BLaER1 treated with 17β-estradiol and CSF1 and Interleukin-3, amounts not matched to agents 10 nM and 100 nM (cell line): ENCODE data around the gene DOCK4.

Experiments
- H3K27ac ChIP-seq, 11 experiments: shearing (Covaris generic); formaldehyde crosslinking; 2 replicates each; pipeline ENCODE4 v1.8.1; 2022
- H3K27me3 ChIP-seq, 11 experiments: shearing (Covaris generic); formaldehyde crosslinking; 2 replicates each; pipeline ENCODE4 v1.8.1; 2022
- H3K36me3 ChIP-seq, 11 experiments: shearing (Covaris generic); formaldehyde crosslinking; 2 replicates each; pipeline ENCODE4 v1.8.1; 2022
- H3K4me1 ChIP-seq, 10 experiments: shearing (Covaris generic); formaldehyde crosslinking; 2 replicates each; pipeline ENCODE4 v1.8.1; 2022
- H3K4me2 ChIP-seq, 11 experiments: shearing (Covaris generic); formaldehyde crosslinking; 2 replicates each; pipeline ENCODE4 v1.8.1; 2022
- H3K4me3 ChIP-seq, 10 experiments: shearing (Covaris generic); formaldehyde crosslinking; 2 replicates each; pipeline ENCODE4 v1.8.1; 2022
- H3K9ac ChIP-seq, 11 experiments: shearing (Covaris generic); formaldehyde crosslinking; 2 replicates each; pipeline ENCODE4 v1.8.1; 2022
- H3K9me3 ChIP-seq, 11 experiments: shearing (Covaris generic); formaldehyde crosslinking; replicated peaks in 1 of 11; 2 replicates each; pipeline ENCODE4 v1.8.1; 2022
- H4K20me1 ChIP-seq, 11 experiments: shearing (Covaris generic); formaldehyde crosslinking; 2 replicates each; pipeline ENCODE4 v1.8.1; 2022
- Cebpa-rat ChIP-seq, 11 experiments: shearing (Covaris generic); IDR thresholded peaks; 2 replicates each; pipeline ENCODE4 v1.8.1; 2022

DOCK4 gene

DNA sequence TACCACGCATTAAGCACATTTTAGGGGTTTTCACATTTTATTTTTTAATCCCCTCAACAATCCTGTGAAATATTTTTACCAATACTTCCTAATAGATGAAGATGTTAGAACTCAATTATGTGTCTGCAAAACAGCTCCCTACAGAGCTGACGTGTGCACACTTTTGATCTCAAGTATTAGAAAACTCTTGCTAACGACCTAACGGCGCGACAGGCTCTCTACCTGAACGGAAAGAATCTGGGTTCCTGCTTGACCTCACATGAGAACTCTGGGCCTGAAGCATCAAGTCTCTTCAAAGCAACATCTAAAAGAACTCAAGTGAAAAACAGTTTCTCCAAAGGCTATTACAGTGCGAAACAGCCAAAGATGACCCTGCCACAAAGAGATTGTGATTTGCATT is 113.9 kb downstream of the DOCK4 start:
- H3K27ac ChIP-seq: 0 out of 22 replicates have a peak overlapping the region, but pooled peaks of 1 of the 11 experiments have one; percentile 0
- peaks cover 0 to 20% (median 0%) of the 10 kb centered on the region in 11 experiments; a peak in 5 of 22 replicates for H3K36me3 ChIP-seq
- peaks cover 0 to 88% (median 5%) of the 10 kb centered on the region in 10 experiments; a peak in 12 of 20 replicates for H3K4me1 ChIP-seq
- peak overlapping the region in 2 of 11 experiments; percentile 59 to 86; a peak in 4 of 22 replicates for H3K4me2 ChIP-seq
- 0 out of 22 replicates have a peak overlapping the region, but pooled peaks of 1 of the 11 experiments have one; percentile 1 for H3K9ac ChIP-seq
- H3K27me3 ChIP-seq: no peaks in the 10 kb centered on the region
- TF ChIP-seq Cebpa-rat (IDR thresholded peaks at IDR 0.05): no peak
- H3K9me3 ChIP-seq: peaks cover 0 to 18% (median 0%) of the 10 kb centered on the region in 11 experiments; a peak in 7 of 22 replicates
- H3K4me3 ChIP-seq: no peak overlapping the region
- peaks cover 0 to 46% (median 7%) of the 10 kb centered on the region in 11 experiments; a peak in 6 of 22 replicates for H4K20me1 ChIP-seq

DNA sequence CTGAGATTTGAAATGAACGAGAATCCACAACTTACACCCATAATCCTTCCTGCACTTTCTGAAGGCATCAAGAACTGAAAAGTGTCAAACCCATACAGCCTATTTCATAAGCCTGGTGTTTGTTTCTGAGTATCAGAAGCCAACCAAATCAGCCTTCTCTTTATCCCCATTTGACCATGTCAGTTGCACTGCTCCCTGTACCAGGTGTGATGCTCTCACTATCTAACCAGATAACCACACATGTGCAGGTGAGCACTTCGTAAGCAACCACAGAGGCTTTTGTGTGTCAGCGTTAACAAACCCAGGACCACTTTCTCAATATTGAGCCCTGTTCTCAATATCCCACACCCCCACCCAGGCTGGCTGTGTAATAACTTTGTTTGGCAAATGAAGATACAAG is 114.4 kb downstream of the DOCK4 start:
- peaks cover 0 to 18% (median 0%) of the 10 kb centered on the region in 11 experiments; a peak in 7 of 22 replicates for H3K9me3 ChIP-seq
- peaks cover 0 to 20% (median 0%) of the 10 kb centered on the region in 11 experiments; a peak in 5 of 22 replicates for H3K36me3 ChIP-seq
- H3K4me1 ChIP-seq: peaks cover 0 to 88% (median 10%) of the 10 kb centered on the region in 10 experiments; a peak in 14 of 20 replicates
- H3K27ac ChIP-seq: no peak overlapping the region
- peaks cover 0 to 40% (median 7%) of the 10 kb centered on the region in 11 experiments; a peak in 6 of 22 replicates for H4K20me1 ChIP-seq
- H3K27me3 ChIP-seq: no peaks in the 10 kb centered on the region
- peak overlapping the region in 3 of 11 experiments; percentile 6 to 86 (median 59); a peak in 4 of 22 replicates for H3K4me2 ChIP-seq
- no peak overlapping the region for H3K9ac ChIP-seq
- no peak for TF ChIP-seq Cebpa-rat (IDR thresholded peaks at IDR 0.05)
- H3K4me3 ChIP-seq: no peak overlapping the region

DNA sequence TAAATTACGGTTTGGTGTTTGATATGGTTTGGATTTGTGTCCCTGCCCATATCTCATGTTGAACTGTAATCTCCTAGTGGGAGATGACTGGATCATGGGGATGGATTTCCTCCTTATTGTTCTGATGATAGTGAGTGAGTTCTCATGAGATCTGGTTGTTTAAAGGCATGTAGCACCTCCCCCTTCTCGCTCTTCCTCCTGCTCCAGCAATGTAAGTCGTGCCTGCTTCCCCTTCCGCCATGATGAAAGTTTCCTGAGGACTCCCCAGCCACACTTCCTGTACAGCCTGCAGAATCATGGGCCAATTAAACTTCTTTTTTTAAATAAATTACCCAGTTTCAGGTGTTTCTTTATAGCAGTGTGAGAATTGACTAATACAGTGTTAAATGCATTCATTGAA is 116.6 kb downstream of the DOCK4 start:
- no peak for TF ChIP-seq Cebpa-rat (IDR thresholded peaks at IDR 0.05)
- no peak overlapping the region for H3K9ac ChIP-seq
- peaks cover 0 to 15% (median 0%) of the 10 kb centered on the region in 11 experiments; a peak in 5 of 22 replicates for H3K36me3 ChIP-seq
- H3K4me2 ChIP-seq: peak overlapping the region in 7 of 11 experiments; percentile 23 to 88 (median 49); a peak in 14 of 22 replicates
- H3K27me3 ChIP-seq: no peaks in the 10 kb centered on the region
- H4K20me1 ChIP-seq: peaks cover 0 to 24% (median 7%) of the 10 kb centered on the region in 11 experiments; a peak in 6 of 22 replicates
- 0 out of 22 replicates have a peak overlapping the region, but pooled peaks of 1 of the 11 experiments have one; percentile 14 for H3K27ac ChIP-seq
- H3K9me3 ChIP-seq: peaks cover 0 to 12% (median 0%) of the 10 kb centered on the region in 11 experiments; a peak in 7 of 22 replicates
- peaks cover 5 to 97% (median 30%) of the 10 kb centered on the region in 10 experiments for H3K4me1 ChIP-seq
- H3K4me3 ChIP-seq: no peak overlapping the region

DNA sequence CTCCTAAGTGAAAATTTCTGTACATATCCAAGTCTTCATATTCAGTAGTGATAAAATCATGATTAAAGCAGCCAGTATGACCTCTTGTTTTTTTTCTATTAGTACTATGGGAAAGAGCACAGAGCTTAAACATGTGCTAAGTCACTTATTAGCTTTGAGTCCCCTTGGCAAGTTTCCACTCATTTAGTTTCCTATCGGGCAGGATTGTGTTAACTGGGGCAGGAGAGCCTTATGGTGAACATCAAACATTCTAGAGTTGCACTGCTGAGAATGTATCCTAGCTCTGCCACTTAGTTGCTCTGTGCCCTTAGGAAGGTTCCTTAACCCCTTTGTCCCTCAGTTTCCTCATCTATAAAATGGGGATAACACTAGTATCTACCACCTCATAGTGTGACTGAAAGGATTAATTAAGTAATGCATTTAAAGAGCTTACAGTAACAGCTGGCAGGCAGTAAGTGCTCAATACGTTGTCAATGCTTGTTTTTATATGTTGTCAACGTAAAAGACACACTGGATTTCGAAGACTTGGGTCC is 117.6 kb downstream of the DOCK4 start:
- H3K4me1 ChIP-seq: peaks cover 15 to 96% (median 40%) of the 10 kb centered on the region in 10 experiments
- peak overlapping the region in 2 of 11 experiments; percentile 49 to 88; a peak in 4 of 22 replicates for H3K4me2 ChIP-seq
- no peak for TF ChIP-seq Cebpa-rat (IDR thresholded peaks at IDR 0.05)
- peaks cover 0 to 24% (median 7%) of the 10 kb centered on the region in 11 experiments; a peak in 6 of 22 replicates for H4K20me1 ChIP-seq
- peaks cover 0 to 13% (median 0%) of the 10 kb centered on the region in 11 experiments; a peak in 4 of 22 replicates for H3K36me3 ChIP-seq
- peaks cover 0 to 10% (median 0%) of the 10 kb centered on the region in 11 experiments; a peak in 7 of 22 replicates for H3K9me3 ChIP-seq
- H3K27me3 ChIP-seq: no peaks in the 10 kb centered on the region
- H3K4me3 ChIP-seq: no peak overlapping the region
- no peak overlapping the region; a peak in 1 of 22 replicates for H3K27ac ChIP-seq
- no peak overlapping the region for H3K9ac ChIP-seq

DNA sequence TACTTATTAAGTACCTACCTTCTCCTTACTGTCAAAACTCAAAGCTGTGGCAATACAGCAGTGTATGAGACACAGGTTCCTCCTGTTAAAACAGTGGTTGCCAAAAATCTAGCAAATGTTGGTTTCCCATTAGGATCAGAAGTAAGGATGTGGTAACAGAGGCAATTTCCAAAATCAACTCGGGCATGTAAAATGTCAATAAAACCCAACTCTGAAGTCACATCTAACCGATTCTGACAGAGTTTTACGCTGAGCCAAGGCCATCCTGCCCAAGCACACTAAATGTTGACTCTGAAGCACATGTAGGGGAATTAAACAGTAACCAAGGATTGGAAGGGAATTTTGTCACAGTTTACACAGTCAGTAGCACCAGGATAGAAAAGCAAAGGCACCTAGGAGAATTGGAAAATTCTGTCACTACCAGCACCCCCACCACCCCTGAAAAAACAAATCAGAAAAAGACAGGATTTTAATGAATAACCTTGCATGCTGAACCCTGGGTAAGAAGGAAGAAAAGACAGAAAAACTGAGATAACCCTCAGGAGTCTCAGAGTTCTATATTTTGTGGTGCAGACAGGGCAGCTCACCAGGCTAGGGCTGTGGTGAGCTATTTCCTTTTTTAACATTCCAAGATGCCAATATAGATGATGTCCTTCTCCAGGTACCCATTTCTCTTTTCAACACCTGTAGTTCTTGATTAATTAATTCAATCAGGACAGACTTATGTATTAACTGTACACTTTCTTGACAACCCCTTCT is 119.5 kb downstream of the DOCK4 start:
- Histone ChIP-seq H3K36me3 (peaks cover 0 to 13% (median 0%) of the 10 kb centered on the region in 11 experiments; a peak in 4 of 22 replicates), H3K4me1 (peaks cover 22 to 96% (median 55%) of the 10 kb centered on the region in 10 experiments), H3K9me3 (peaks cover 0 to 10% (median 0%) of the 10 kb centered on the region in 11 experiments; a peak in 7 of 22 replicates), H3K27ac (peak overlapping the region in 6 of 11 experiments; percentile 3 to 98 (median 62); a peak in 7 of 22 replicates), H3K4me2 (peak overlapping the region in 8 of 11 experiments; percentile 16 to 93 (median 76); a peak in 14 of 22 replicates), H3K9ac (peak overlapping the region in 1 of 11 experiments; percentile 60; a peak in 3 of 22 replicates), H3K27me3 (peaks cover 0 to 9% (median 0%) of the 10 kb centered on the region in 11 experiments; a peak in 2 of 22 replicates), H4K20me1 (peaks cover 0 to 10% (median 0%) of the 10 kb centered on the region in 11 experiments; a peak in 5 of 22 replicates), H3K4me3 (no peak overlapping the region)
- TF ChIP-seq Cebpa-rat (IDR thresholded peaks at IDR 0.05): no peak

GRCh38 chr7:112084520-112084971 is 121.7 kb downstream of the DOCK4 start:
- Histone ChIP-seq H3K4me3 (peak overlapping the region in 4 of 10 experiments; percentile 23 to 41 (median 34); a peak in 5 of 20 replicates), H3K4me2 (peak overlapping the region; percentile 53 to 93 (median 76)), H3K36me3 (peaks cover 0 to 11% (median 0%) of the 10 kb centered on the region in 11 experiments; a peak in 4 of 22 replicates), H3K9me3 (peaks cover 0 to 7% (median 0%) of the 10 kb centered on the region in 11 experiments; a peak in 7 of 22 replicates), H3K9ac (peak overlapping the region in 10 of 11 experiments; percentile 38 to 86 (median 70); a peak in 19 of 22 replicates), H3K4me1 (peaks cover 37 to 85% (median 62%) of the 10 kb centered on the region in 10 experiments), H3K27ac (peak overlapping the region; percentile 36 to 98 (median 90); a peak in 21 of 22 replicates), H4K20me1 (peaks cover 0 to 6% (median 0%) of the 10 kb centered on the region in 11 experiments; a peak in 2 of 22 replicates), H3K27me3 (peaks cover 0 to 10% (median 0%) of the 10 kb centered on the region in 11 experiments; a peak in 2 of 22 replicates)
- TF ChIP-seq Cebpa-rat (IDR thresholded peaks at IDR 0.05): peak in 3 of 11 experiments; percentile 11 to 76 (median 40); a peak in 3 of 22 replicates

- Histone ChIP-seq H3K9ac (peak overlapping the region in 8 of 11 experiments; percentile 47 to 86 (median 72); a peak in 15 of 22 replicates), H4K20me1 (peaks cover 0 to 6% (median 0%) of the 10 kb centered on the region in 11 experiments; a peak in 2 of 22 replicates), H3K27ac (peak overlapping the region; percentile 36 to 98 (median 90); a peak in 21 of 22 replicates), H3K4me2 (peak overlapping the region; percentile 53 to 93 (median 76)), H3K36me3 (peaks cover 0 to 9% (median 0%) of the 10 kb centered on the region in 11 experiments; a peak in 1 of 22 replicates), H3K27me3 (peaks cover 0 to 10% (median 0%) of the 10 kb centered on the region in 11 experiments; a peak in 2 of 22 replicates), H3K4me1 (peaks cover 44 to 85% (median 67%) of the 10 kb centered on the region in 10 experiments), H3K4me3 (0 out of 20 replicates have a peak overlapping the region, but pooled peaks of 1 of the 10 experiments have one; percentile 4), H3K9me3 (no peaks in the 10 kb centered on the region; a peak in 2 of 22 replicates)
- no peak for TF ChIP-seq Cebpa-rat (IDR thresholded peaks at IDR 0.05)
These were observed 122.3 kb downstream of the DOCK4 start for GRCh38 chr7:112083776-112084355.
